Prostate gland (tissue), 2 donors: ENCODE results near the gene GNA12.

Experiments used
- POLR2AphosphoS5 ChIP-seq: sonication (generic); formaldehyde crosslinking; IDR thresholded peaks from one replicate; pipeline ENCODE4 v1.6.1; 2017; ENCODE audit warnings: antibody characterized with exemption
- TF ChIP-seq, protein P1 (sequence below), 4 experiments: fragments of 200-600 bp in 2 of 4; fragments of 450-650 bp in 2 of 4; sonication (generic) in 2 of 4; IDR thresholded peaks; 1 replicate in 3 of 4; 2 replicates in 1 of 4; pipeline ENCODE4 v1.5.1; 2016 to 2019; ENCODE audit warnings: antibody characterized with exemption in 4 of 4, mild to moderate bottlenecking in 2 of 4, moderate library complexity in 2 of 4

DNA sequence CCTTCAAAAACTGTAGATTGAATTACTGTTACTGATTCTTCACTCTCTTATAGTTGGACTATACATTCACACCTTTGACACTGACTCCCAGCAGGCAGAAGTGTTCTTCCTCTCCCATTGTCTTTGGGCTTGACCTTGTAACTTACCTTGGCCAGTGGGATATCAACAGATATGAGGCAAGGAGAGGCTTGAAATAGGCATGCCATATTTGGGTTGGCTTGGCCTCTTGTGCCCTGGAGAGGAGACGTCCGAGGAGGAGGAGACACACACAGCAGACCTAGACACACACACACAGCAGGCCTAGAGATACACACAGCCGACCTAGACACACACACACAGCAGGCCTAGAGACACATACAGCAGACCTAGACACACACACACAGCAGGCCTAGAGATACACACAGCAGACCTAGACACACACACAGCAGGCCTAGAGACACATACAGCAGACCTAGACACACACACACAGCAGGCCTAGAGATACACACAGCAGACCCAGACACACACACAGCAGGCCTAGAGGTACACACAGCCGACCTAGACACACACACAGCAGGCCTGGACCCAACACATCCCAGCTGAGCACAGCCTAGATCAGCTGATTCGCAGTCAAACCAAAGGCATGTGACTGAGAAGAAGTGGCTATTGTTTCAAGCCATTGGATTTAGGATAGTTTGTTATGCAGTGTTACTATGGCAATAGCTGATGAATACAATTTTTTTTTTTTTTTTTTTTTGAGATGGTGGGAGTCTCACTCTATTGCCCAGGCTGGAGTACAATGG lies 12.5 kb upstream of the GNA12 start:
- TF ChIP-seq, protein P1, sequence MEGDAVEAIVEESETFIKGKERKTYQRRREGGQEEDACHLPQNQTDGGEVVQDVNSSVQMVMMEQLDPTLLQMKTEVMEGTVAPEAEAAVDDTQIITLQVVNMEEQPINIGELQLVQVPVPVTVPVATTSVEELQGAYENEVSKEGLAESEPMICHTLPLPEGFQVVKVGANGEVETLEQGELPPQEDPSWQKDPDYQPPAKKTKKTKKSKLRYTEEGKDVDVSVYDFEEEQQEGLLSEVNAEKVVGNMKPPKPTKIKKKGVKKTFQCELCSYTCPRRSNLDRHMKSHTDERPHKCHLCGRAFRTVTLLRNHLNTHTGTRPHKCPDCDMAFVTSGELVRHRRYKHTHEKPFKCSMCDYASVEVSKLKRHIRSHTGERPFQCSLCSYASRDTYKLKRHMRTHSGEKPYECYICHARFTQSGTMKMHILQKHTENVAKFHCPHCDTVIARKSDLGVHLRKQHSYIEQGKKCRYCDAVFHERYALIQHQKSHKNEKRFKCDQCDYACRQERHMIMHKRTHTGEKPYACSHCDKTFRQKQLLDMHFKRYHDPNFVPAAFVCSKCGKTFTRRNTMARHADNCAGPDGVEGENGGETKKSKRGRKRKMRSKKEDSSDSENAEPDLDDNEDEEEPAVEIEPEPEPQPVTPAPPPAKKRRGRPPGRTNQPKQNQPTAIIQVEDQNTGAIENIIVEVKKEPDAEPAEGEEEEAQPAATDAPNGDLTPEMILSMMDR (IDR thresholded peaks at IDR 0.05) = no peak
- TF ChIP-seq POLR2AphosphoS5 = no peak
